HG03575 (cell line): ENCODE measurements around the gene HSD17B14.
"Not testable (repeated sequence)": the region's sequence is repeated elsewhere in the genome, so short reads cannot be mapped to it uniquely, and the experiment has no call there.

Source experiments
- ATAC-seq: cut with Tn5 transposase; IDR thresholded peaks from one replicate; pipeline ENCODE4 v1.9.1; 2021; ENCODE audit not compliant: unreplicated experiment, insufficient number of reproducible peaks, low FRiP score; ENCODE audit errors: extremely low read depth

The HSD17B14 gene

GRCh38 chr19:48806818-48807589, 29.3 kb downstream of the HSD17B14 start:
- no peak for ATAC-seq

- no peak for ATAC-seq
These were observed 29.8 kb downstream of the HSD17B14 start for GRCh38 chr19:48806518-48806817.

GRCh38 chr19:48805452-48805851, 30.8 kb downstream of the HSD17B14 start:
- ATAC-seq = no peak

- ATAC-seq = no peak
These were observed 31.8 kb downstream of the HSD17B14 start for GRCh38 chr19:48804496-48804895.

- no peak for ATAC-seq
These were observed 33.7 kb downstream of the HSD17B14 start for GRCh38 chr19:48802623-48803022.

GRCh38 chr19:48799358-48800300, 36.7 kb downstream of the HSD17B14 start:
- ATAC-seq = no peak

- no peak for ATAC-seq
These were observed 37.4 kb downstream of the HSD17B14 start for GRCh38 chr19:48798937-48799336.

GRCh38 chr19:48797103-48797502, 39.2 kb downstream of the HSD17B14 start:
- no peak for ATAC-seq

GRCh38 chr19:48796298-48797083, 39.8 kb downstream of the HSD17B14 start:
- no peak for ATAC-seq

GRCh38 chr19:48795685-48796070, 40.6 kb downstream of the HSD17B14 start:
- ATAC-seq = no peak

- peak; percentile 48 for ATAC-seq
These were observed 41.1 kb downstream of the HSD17B14 start for GRCh38 chr19:48795055-48795684.

- ATAC-seq = no peak
These were observed 42.0 kb downstream of the HSD17B14 start for GRCh38 chr19:48794291-48794690.

- no peak for ATAC-seq
These were observed 43.0 kb downstream of the HSD17B14 start for GRCh38 chr19:48793271-48793670.

GRCh38 chr19:48787331-48787730, 49.0 kb downstream of the HSD17B14 start:
- ATAC-seq = not testable (repeated sequence)

- not testable (repeated sequence) for ATAC-seq
These were observed 49.9 kb downstream of the HSD17B14 start for GRCh38 chr19:48786422-48786821.

- ATAC-seq = no peak
These were observed 51.8 kb downstream of the HSD17B14 start for GRCh38 chr19:48784527-48784926.

GRCh38 chr19:48780631-48781391, 55.5 kb downstream of the HSD17B14 start:
- no peak for ATAC-seq

GRCh38 chr19:48779636-48780035, 56.7 kb downstream of the HSD17B14 start:
- no peak for ATAC-seq
